GM23338 (cell line): Measurements from ENCODE around the gene PYCR2. TPM values are rescaled to one million over a fixed set of nuclear protein-coding genes. Genes with fewer than 3 reads are reported as not detected.

Source experiments
- ATAC-seq: fragments of 200-7000 bp; cut with Tn5 transposase; 3 replicates; pipeline ENCODE4 v1.9.1; 2020
- DNase-seq: peaks from one replicate; pipeline ENCODE4 v3.0.0-alpha.2; 2015; ENCODE audit warnings: low spot score
- H2AFZ ChIP-seq: fragments of 200-600 bp; sonication (generic); 2 replicates; pipeline ENCODE4 v1.8.0; 2016; ENCODE audit warnings: antibody characterized with exemption, mild to moderate bottlenecking, moderate library complexity
- H3F3A ChIP-seq: fragments of 200-600 bp; sonication (generic); replicated peaks from 2 replicates; pipeline ENCODE4 v1.8.0; 2017; ENCODE audit warnings: antibody characterized with exemption, mixed run types, low read depth
- H3K27ac ChIP-seq: fragments of 200-600 bp; sonication (generic); 2 replicates; pipeline ENCODE4 v1.6.1; 2016; ENCODE audit warnings: low read depth
- H3K27me3 ChIP-seq: fragments of 200-600 bp; sonication (generic); 2 replicates; pipeline ENCODE4 v1.8.0; 2016; ENCODE audit warnings: mild to moderate bottlenecking, mixed run types, moderate library complexity; ENCODE audit not compliant: insufficient read depth
- H3K36me3 ChIP-seq: fragments of 200-600 bp; sonication (generic); 2 replicates; pipeline ENCODE4 v1.8.0; 2016; ENCODE audit warnings: mild to moderate bottlenecking; ENCODE audit not compliant: insufficient read depth
- H3K4me1 ChIP-seq: fragments of 200-600 bp; sonication (generic); 2 replicates; pipeline ENCODE4 v1.8.0; 2016; ENCODE audit warnings: mild to moderate bottlenecking, moderate library complexity; ENCODE audit not compliant: insufficient read depth
- H3K4me2 ChIP-seq: fragments of 200-600 bp; sonication (generic); 2 replicates; pipeline ENCODE4 v1.7.1; 2017; ENCODE audit warnings: mixed run types
- H3K4me3 ChIP-seq: fragments of 200-600 bp; sonication (generic); 2 replicates; pipeline ENCODE4 v1.6.1; 2016; ENCODE audit warnings: mixed run types
- H3K79me2 ChIP-seq: fragments of 200-600 bp; sonication (generic); replicated peaks from 2 replicates; pipeline ENCODE4 v1.8.0; 2017; ENCODE audit warnings: mild to moderate bottlenecking; ENCODE audit not compliant: insufficient read depth
- H3K9me2 ChIP-seq: fragments of 200-600 bp; sonication (generic); 2 replicates; pipeline ENCODE4 v1.8.0; 2017; ENCODE audit not compliant: insufficient read depth
- H4K20me1 ChIP-seq: fragments of 200-600 bp; sonication (generic); replicated peaks from 2 replicates; pipeline ENCODE4 v1.8.0; 2017; ENCODE audit warnings: mild to moderate bottlenecking; ENCODE audit not compliant: insufficient read depth
- H3K27ac Mint-ChIP-seq: 2 replicates; pipeline ENCODE4 v1.8.0; 2020; ENCODE audit warnings: inconsistent platforms, mild to moderate bottlenecking, moderate library complexity, mixed read lengths
- H3K27me3 Mint-ChIP-seq: 3 replicates; pipeline ENCODE4 v1.8.0; 2022; ENCODE audit warnings: low read depth, mild to moderate bottlenecking, moderate library complexity, mixed read lengths, inconsistent platforms; ENCODE audit not compliant: insufficient read depth, poor library complexity
- H3K36me3 Mint-ChIP-seq: 3 replicates; pipeline ENCODE4 v1.8.0; 2021; ENCODE audit warnings: low read depth, mild to moderate bottlenecking, inconsistent platforms, moderate library complexity, mixed read lengths
- H3K4me1 Mint-ChIP-seq: 3 replicates; pipeline ENCODE4 v1.8.0; 2020; ENCODE audit warnings: mild to moderate bottlenecking, inconsistent platforms, mixed read lengths
- H3K4me3 Mint-ChIP-seq: 3 replicates; pipeline ENCODE4 v1.8.0; 2021; ENCODE audit warnings: moderate library complexity, mild to moderate bottlenecking, inconsistent platforms, mixed read lengths
- H3K9me3 Mint-ChIP-seq: 3 replicates; pipeline ENCODE4 v1.8.0; 2020; ENCODE audit warnings: moderate library complexity, mild to moderate bottlenecking, inconsistent platforms, mixed read lengths
- CREB1 ChIP-seq: fragments of 250-450 bp; sonication (Bioruptor Pico); IDR thresholded peaks from 2 replicates; pipeline ENCODE4 v1.5.0; 2020; ENCODE audit warnings: low read depth, mild to moderate bottlenecking, moderate library complexity
- EZH2 ChIP-seq: fragments of 200-600 bp; sonication (generic); IDR thresholded peaks from one replicate; pipeline ENCODE4 v1.8.0; 2017; ENCODE audit warnings: antibody characterized with exemption, mild to moderate bottlenecking, low read depth; ENCODE audit not compliant: unreplicated experiment
- EZH2phosphoT487 ChIP-seq: fragments of 200-600 bp; sonication (generic); IDR thresholded peaks from one replicate; pipeline ENCODE4 v1.8.1; 2018; ENCODE audit warnings: antibody characterized with exemption; ENCODE audit not compliant: unreplicated experiment
- NANOG ChIP-seq: IDR thresholded peaks from 2 replicates; pipeline ENCODE4 v1.6.1; 2016; ENCODE audit warnings: antibody characterized with exemption, borderline replicate concordance
- POLR2AphosphoS5 ChIP-seq: IDR thresholded peaks from 2 replicates; pipeline ENCODE4 v1.6.1; 2016; ENCODE audit warnings: antibody characterized with exemption, low read depth
- REST ChIP-seq: IDR thresholded peaks from one replicate; pipeline ENCODE4 v1.6.1; 2018; ENCODE audit warnings: antibody characterized with exemption; ENCODE audit not compliant: unreplicated experiment
- STAT1 ChIP-seq: IDR thresholded peaks from one replicate; pipeline ENCODE4 v1.6.1; 2016; ENCODE audit warnings: antibody characterized with exemption; ENCODE audit not compliant: unreplicated experiment
- ZNF114 ChIP-seq: fragments of 250-450 bp; sonication (Bioruptor Pico); IDR thresholded peaks from 2 replicates; pipeline ENCODE4 v1.5.0; 2020; ENCODE audit warnings: mild to moderate bottlenecking, moderate library complexity
- ZNF462 ChIP-seq: fragments of 250-450 bp; sonication (Bioruptor Pico); IDR thresholded peaks from 2 replicates; pipeline ENCODE4 v1.5.0; 2020; ENCODE audit warnings: mild to moderate bottlenecking, moderate library complexity
- polyA plus RNA-seq: library from polyadenylated mRNA; unstranded; fragments of >200 nt; fragmentation: Nextera tagmentation; extraction: Ambion mirVana; gene quantifications from 2 replicates; pipeline ENCODE4 v1.2.1, GENCODE V29; 2016
- total RNA-seq: library from RNA; depleted of rRNA; stranded (reverse); fragments of >200 nt; shearing (Covaris generic); gene quantifications from 2 replicates; pipeline ENCODE4 v1.2.3, GENCODE V29; 2014
- TF ChIP-seq, protein P1 (sequence below): IDR thresholded peaks from 2 replicates; pipeline ENCODE4 v1.6.1; 2016; ENCODE audit warnings: antibody characterized with exemption
- TF ChIP-seq, protein P2 (sequence below), 2 experiments: fragments of 200-600 bp in 1 of 2; sonication (generic) in 1 of 2; conservative IDR thresholded peaks; 2 replicates each; pipeline versions ENCODE4 v1.5.1 to v1.6.1; 2016 to 2017; ENCODE audit warnings: antibody characterized with exemption in 2 of 2, low read depth in 2 of 2, mild to moderate bottlenecking in 2 of 2, moderate library complexity in 1 of 2

Gene PYCR2
- total and polyA plus RNA-seq, 2 experiments from 2014 or later: 89.1 to 109 TPM

GRCh38 chr1:225940385-225941151 lies 16.5 kb upstream of the PYCR2 start:
- H3K36me3 ChIP-seq: no peaks in the 10 kb centered on the region
- H3K4me1 Mint-ChIP-seq: peaks cover 46% of the 10 kb centered on the region
- H3K4me2 ChIP-seq: peak overlapping the region; percentile 83; the same call in 1 of the 2 replicates
- H3F3A ChIP-seq: peaks cover 28% of the 10 kb centered on the region
- no peaks in the 10 kb centered on the region for H3K9me2 ChIP-seq
- H3K4me3 ChIP-seq: peak overlapping the region; percentile 59; the same call in 1 of the 2 replicates
- peaks cover 8% of the 10 kb centered on the region; the same call in 1 of the 2 replicates for H3K79me2 ChIP-seq
- peak overlapping the region; percentile 64; the same call in 2 of the 3 replicates for H3K4me3 Mint-ChIP-seq
- H3K9me3 Mint-ChIP-seq: no peaks in the 10 kb centered on the region
- H3K4me1 ChIP-seq: peaks cover 39% of the 10 kb centered on the region
- no peak overlapping the region for H3K27ac ChIP-seq
- TF ChIP-seq EZH2phosphoT487 (no peak), STAT1 (no peak), CREB1 (CRISPR knock-in tag) (no peak), ZNF462 (CRISPR knock-in tag) (no peak), POLR2AphosphoS5 (no peak), ZNF114 (CRISPR knock-in tag) (no peak), REST (no peak), NANOG (no peak), EZH2 (no peak)
- TF ChIP-seq, protein P1, sequence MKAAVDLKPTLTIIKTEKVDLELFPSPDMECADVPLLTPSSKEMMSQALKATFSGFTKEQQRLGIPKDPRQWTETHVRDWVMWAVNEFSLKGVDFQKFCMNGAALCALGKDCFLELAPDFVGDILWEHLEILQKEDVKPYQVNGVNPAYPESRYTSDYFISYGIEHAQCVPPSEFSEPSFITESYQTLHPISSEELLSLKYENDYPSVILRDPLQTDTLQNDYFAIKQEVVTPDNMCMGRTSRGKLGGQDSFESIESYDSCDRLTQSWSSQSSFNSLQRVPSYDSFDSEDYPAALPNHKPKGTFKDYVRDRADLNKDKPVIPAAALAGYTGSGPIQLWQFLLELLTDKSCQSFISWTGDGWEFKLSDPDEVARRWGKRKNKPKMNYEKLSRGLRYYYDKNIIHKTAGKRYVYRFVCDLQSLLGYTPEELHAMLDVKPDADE: no peak
- TF ChIP-seq, protein P2, sequence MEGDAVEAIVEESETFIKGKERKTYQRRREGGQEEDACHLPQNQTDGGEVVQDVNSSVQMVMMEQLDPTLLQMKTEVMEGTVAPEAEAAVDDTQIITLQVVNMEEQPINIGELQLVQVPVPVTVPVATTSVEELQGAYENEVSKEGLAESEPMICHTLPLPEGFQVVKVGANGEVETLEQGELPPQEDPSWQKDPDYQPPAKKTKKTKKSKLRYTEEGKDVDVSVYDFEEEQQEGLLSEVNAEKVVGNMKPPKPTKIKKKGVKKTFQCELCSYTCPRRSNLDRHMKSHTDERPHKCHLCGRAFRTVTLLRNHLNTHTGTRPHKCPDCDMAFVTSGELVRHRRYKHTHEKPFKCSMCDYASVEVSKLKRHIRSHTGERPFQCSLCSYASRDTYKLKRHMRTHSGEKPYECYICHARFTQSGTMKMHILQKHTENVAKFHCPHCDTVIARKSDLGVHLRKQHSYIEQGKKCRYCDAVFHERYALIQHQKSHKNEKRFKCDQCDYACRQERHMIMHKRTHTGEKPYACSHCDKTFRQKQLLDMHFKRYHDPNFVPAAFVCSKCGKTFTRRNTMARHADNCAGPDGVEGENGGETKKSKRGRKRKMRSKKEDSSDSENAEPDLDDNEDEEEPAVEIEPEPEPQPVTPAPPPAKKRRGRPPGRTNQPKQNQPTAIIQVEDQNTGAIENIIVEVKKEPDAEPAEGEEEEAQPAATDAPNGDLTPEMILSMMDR (conservative IDR thresholded peaks at IDR 0.05; ENCODE audit: low read depth in 2 of 2): no peak
- H3K27ac Mint-ChIP-seq: no peak overlapping the region
- no peaks in the 10 kb centered on the region; the same call in 2 of the 3 replicates for H3K36me3 Mint-ChIP-seq
- ATAC-seq (no peak), DNase-seq (no peak)
- no peaks in the 10 kb centered on the region for H4K20me1 ChIP-seq
- peaks cover 4% of the 10 kb centered on the region; the same call in 1 of the 2 replicates for H3K27me3 ChIP-seq
- H2AFZ ChIP-seq: no peak overlapping the region
- peaks cover 24% of the 10 kb centered on the region for H3K27me3 Mint-ChIP-seq
